SK-N-SH treated with all-trans-retinoic acid at 6 μM for 48 hours (cell line): Measurements from ENCODE around the gene GPC6.

Experiments used
- ATAC-seq: fragments of 200-7000 bp; cut with Tn5 transposase; 3 replicates; pipeline ENCODE4 v1.9.1; 2020; ENCODE audit warnings: mild to moderate bottlenecking, moderate library complexity
- ARNTL ChIP-seq: fragments of 450-650 bp; formaldehyde crosslinking; IDR thresholded peaks from 2 replicates; pipeline ENCODE4 v1.5.0; 2020; ENCODE audit warnings: low read depth, mild to moderate bottlenecking, moderate library complexity, borderline replicate concordance
- BACH2 ChIP-seq: fragments of 250-450 bp; sonication (Bioruptor Pico); IDR thresholded peaks from 2 replicates; pipeline ENCODE4 v1.9.0; 2021; ENCODE audit warnings: mild to moderate bottlenecking, borderline replicate concordance
- CREB5 ChIP-seq: fragments of 250-450 bp; sonication (Bioruptor Pico); IDR thresholded peaks from 2 replicates; pipeline ENCODE4 v1.5.1; 2020; ENCODE audit warnings: low read depth, mild to moderate bottlenecking, moderate library complexity
- CSDC2 ChIP-seq: fragments of 250-450 bp; sonication (Bioruptor Pico); IDR thresholded peaks from 2 replicates; pipeline ENCODE4 v1.5.0; 2020; ENCODE audit warnings: mild to moderate bottlenecking, moderate library complexity
- ESRRG ChIP-seq: fragments of 250-450 bp; sonication (Bioruptor Pico); IDR thresholded peaks from 2 replicates; pipeline ENCODE4 v1.6.1; 2021; ENCODE audit warnings: mild to moderate bottlenecking
- GLIS3 ChIP-seq: fragments of 250-450 bp; sonication (Bioruptor Pico); IDR thresholded peaks from 2 replicates; pipeline ENCODE4 v1.5.0; 2020; ENCODE audit warnings: mild to moderate bottlenecking, moderate library complexity
- OSR1 ChIP-seq: fragments of 250-450 bp; sonication (Bioruptor Pico); IDR thresholded peaks from 2 replicates; pipeline ENCODE4 v1.8.0; 2022; ENCODE audit warnings: moderate library complexity, mild to moderate bottlenecking, inconsistent platforms
- PPARA ChIP-seq: fragments of 250-450 bp; sonication (Bioruptor Pico); IDR thresholded peaks from 2 replicates; pipeline ENCODE4 v1.5.0; 2020; ENCODE audit warnings: mild to moderate bottlenecking, borderline replicate concordance
- RARB ChIP-seq: fragments of 250-450 bp; sonication (Bioruptor Pico); IDR thresholded peaks from 2 replicates; pipeline ENCODE4 v1.8.0; 2021; ENCODE audit warnings: mild to moderate bottlenecking, moderate library complexity
- SNAI2 ChIP-seq: fragments of 250-450 bp; sonication (Bioruptor Pico); IDR thresholded peaks from 2 replicates; pipeline ENCODE4 v1.5.0; 2020; ENCODE audit warnings: mild to moderate bottlenecking, moderate library complexity
- TCF4 ChIP-seq: fragments of 250-450 bp; sonication (Bioruptor Pico); IDR thresholded peaks from 2 replicates; pipeline ENCODE4 v1.8.0; 2021; ENCODE audit warnings: mild to moderate bottlenecking, moderate library complexity, borderline replicate concordance
- TOX ChIP-seq: fragments of 250-450 bp; sonication (Bioruptor Pico); IDR thresholded peaks from 2 replicates; pipeline ENCODE4 v1.8.0; 2021; ENCODE audit warnings: mild to moderate bottlenecking, moderate library complexity, borderline replicate concordance
- ZC3H10 ChIP-seq: fragments of 250-450 bp; sonication (Bioruptor Pico); IDR thresholded peaks from 2 replicates; pipeline ENCODE4 v1.5.1; 2021; ENCODE audit warnings: mild to moderate bottlenecking, moderate library complexity
- ZFP3 ChIP-seq: fragments of 250-450 bp; sonication (Bioruptor Pico); IDR thresholded peaks from 2 replicates; pipeline ENCODE4 v1.5.0; 2020; ENCODE audit warnings: mild to moderate bottlenecking, moderate library complexity
- ZFP30 ChIP-seq: fragments of 450-650 bp; formaldehyde crosslinking; IDR thresholded peaks from 2 replicates; pipeline ENCODE4 v1.5.0; 2022; ENCODE audit warnings: mild to moderate bottlenecking, moderate library complexity
- ZNF565 ChIP-seq: fragments of 450-650 bp; formaldehyde crosslinking; conservative IDR thresholded peaks from 2 replicates; pipeline ENCODE4 v1.5.0; 2020; ENCODE audit warnings: low read depth, mild to moderate bottlenecking, moderate library complexity
- ZNF70 ChIP-seq: fragments of 450-650 bp; formaldehyde crosslinking; IDR thresholded peaks from 2 replicates; pipeline ENCODE4 v1.5.0; 2020; ENCODE audit warnings: mild to moderate bottlenecking, moderate library complexity
- ZNF8 ChIP-seq: fragments of 450-650 bp; formaldehyde crosslinking; IDR thresholded peaks from 2 replicates; pipeline ENCODE4 v1.5.0; 2020; ENCODE audit warnings: mild to moderate bottlenecking, moderate library complexity
- TF ChIP-seq, protein P1 (sequence below): fragments of 250-450 bp; sonication (Bioruptor Pico); IDR thresholded peaks from 2 replicates; pipeline ENCODE4 v1.5.0; 2020; ENCODE audit warnings: mild to moderate bottlenecking, moderate library complexity
- TF ChIP-seq, protein P2 (sequence below): fragments of 250-450 bp; sonication (Bioruptor Pico); IDR thresholded peaks from 2 replicates; pipeline ENCODE4 v1.5.1; 2021; ENCODE audit warnings: mild to moderate bottlenecking, moderate library complexity
- TF ChIP-seq, protein P3 (sequence below): fragments of 250-450 bp; sonication (Bioruptor Pico); IDR thresholded peaks from 2 replicates; pipeline ENCODE4 v1.8.0; 2021; ENCODE audit warnings: low read depth, mild to moderate bottlenecking, moderate library complexity, borderline replicate concordance

GPC6 gene

GRCh38 chr13:93227280-93227877, 772 bp downstream of the GPC6 start:
- peak; percentile 62 for ATAC-seq
- TF ChIP-seq BACH2 (CRISPR knock-in tag) = no peak

- TF ChIP-seq CSDC2 = peak; percentile 55; the same call in 1 of the 2 replicates
- TF ChIP-seq OSR1 = no peak
- TF ChIP-seq, protein P1, sequence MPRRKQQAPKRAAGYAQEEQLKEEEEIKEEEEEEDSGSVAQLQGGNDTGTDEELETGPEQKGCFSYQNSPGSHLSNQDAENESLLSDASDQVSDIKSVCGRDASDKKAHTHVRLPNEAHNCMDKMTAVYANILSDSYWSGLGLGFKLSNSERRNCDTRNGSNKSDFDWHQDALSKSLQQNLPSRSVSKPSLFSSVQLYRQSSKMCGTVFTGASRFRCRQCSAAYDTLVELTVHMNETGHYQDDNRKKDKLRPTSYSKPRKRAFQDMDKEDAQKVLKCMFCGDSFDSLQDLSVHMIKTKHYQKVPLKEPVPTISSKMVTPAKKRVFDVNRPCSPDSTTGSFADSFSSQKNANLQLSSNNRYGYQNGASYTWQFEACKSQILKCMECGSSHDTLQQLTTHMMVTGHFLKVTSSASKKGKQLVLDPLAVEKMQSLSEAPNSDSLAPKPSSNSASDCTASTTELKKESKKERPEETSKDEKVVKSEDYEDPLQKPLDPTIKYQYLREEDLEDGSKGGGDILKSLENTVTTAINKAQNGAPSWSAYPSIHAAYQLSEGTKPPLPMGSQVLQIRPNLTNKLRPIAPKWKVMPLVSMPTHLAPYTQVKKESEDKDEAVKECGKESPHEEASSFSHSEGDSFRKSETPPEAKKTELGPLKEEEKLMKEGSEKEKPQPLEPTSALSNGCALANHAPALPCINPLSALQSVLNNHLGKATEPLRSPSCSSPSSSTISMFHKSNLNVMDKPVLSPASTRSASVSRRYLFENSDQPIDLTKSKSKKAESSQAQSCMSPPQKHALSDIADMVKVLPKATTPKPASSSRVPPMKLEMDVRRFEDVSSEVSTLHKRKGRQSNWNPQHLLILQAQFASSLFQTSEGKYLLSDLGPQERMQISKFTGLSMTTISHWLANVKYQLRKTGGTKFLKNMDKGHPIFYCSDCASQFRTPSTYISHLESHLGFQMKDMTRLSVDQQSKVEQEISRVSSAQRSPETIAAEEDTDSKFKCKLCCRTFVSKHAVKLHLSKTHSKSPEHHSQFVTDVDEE = peak; percentile 20; the same call in 1 of the 2 replicates
- peak; percentile 87 for ATAC-seq
Measured at GRCh38 chr13:93227878-93228642, 1.5 kb downstream of the GPC6 start.

GRCh38 chr13:93228643-93228937, 2.0 kb downstream of the GPC6 start:
- ATAC-seq = no peak
- TF ChIP-seq ZFP30 (CRISPR knock-in tag) = no peak
- TF ChIP-seq PPARA = no peak
- TF ChIP-seq ZNF565 = no peak
- no peak for TF ChIP-seq GLIS3 (CRISPR knock-in tag)
- no peak for TF ChIP-seq RARB
- TF ChIP-seq ESRRG (CRISPR knock-in tag) = no peak
- TF ChIP-seq, protein P1 = no peak
- no peak for TF ChIP-seq ZFP3 (CRISPR knock-in tag)
- TF ChIP-seq SNAI2 (CRISPR knock-in tag) = no peak
- TF ChIP-seq TOX (CRISPR knock-in tag) = no peak
- TF ChIP-seq, protein P2, sequence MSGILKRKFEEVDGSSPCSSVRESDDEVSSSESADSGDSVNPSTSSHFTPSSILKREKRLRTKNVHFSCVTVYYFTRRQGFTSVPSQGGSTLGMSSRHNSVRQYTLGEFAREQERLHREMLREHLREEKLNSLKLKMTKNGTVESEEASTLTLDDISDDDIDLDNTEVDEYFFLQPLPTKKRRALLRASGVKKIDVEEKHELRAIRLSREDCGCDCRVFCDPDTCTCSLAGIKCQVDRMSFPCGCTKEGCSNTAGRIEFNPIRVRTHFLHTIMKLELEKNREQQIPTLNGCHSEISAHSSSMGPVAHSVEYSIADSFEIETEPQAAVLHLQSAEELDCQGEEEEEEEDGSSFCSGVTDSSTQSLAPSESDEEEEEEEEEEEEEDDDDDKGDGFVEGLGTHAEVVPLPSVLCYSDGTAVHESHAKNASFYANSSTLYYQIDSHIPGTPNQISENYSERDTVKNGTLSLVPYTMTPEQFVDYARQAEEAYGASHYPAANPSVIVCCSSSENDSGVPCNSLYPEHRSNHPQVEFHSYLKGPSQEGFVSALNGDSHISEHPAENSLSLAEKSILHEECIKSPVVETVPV (CRISPR knock-in tag) = no peak
- no peak for TF ChIP-seq TCF4
- TF ChIP-seq BACH2 (CRISPR knock-in tag) = no peak
- TF ChIP-seq CSDC2 = no peak
- TF ChIP-seq ZNF70 = no peak
- TF ChIP-seq ZC3H10 (CRISPR knock-in tag) = no peak

GRCh38 chr13:93230261-93230855, 3.8 kb downstream of the GPC6 start:
- TF ChIP-seq ZC3H10 (CRISPR knock-in tag) (no peak), PPARA (no peak), ZNF8 (CRISPR knock-in tag) (no peak), ARNTL (CRISPR knock-in tag) (no peak), CREB5 (CRISPR knock-in tag) (no peak), TCF4 (no peak), ZNF565 (no peak), BACH2 (CRISPR knock-in tag) (no peak), OSR1 (no peak), TOX (CRISPR knock-in tag) (no peak)
- TF ChIP-seq, protein P3, sequence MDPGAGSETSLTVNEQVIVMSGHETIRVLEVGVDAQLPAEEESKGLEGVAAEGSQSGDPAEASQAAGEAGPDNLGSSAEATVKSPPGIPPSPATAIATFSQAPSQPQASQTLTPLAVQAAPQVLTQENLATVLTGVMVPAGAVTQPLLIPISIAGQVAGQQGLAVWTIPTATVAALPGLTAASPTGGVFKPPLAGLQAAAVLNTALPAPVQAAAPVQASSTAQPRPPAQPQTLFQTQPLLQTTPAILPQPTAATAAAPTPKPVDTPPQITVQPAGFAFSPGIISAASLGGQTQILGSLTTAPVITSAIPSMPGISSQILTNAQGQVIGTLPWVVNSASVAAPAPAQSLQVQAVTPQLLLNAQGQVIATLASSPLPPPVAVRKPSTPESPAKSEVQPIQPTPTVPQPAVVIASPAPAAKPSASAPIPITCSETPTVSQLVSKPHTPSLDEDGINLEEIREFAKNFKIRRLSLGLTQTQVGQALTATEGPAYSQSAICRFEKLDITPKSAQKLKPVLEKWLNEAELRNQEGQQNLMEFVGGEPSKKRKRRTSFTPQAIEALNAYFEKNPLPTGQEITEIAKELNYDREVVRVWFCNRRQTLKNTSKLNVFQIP (CRISPR knock-in tag) = no peak
- TF ChIP-seq, protein P1 = no peak
- TF ChIP-seq, all 23 proteins: peak for 0
- ATAC-seq = no peak
